Panc1 (cell line): ENCODE measurements around the gene ATRAID. TPM values are rescaled to one million over a fixed set of nuclear protein-coding genes. Genes with fewer than 3 reads are reported as not detected.

Experiments
- ATAC-seq: fragments of 200-7000 bp; cut with Tn5 transposase; 2 replicates; pipeline ENCODE4 v1.9.1; 2020; ENCODE audit warnings: mild to moderate bottlenecking, moderate library complexity
- BruUV-seq: library from RNA; stranded (reverse); fragments of 400-500 nt; replicated peaks from 2 replicates; lab custom pipeline; 2021; lab: Mats Ljungman, UMichigan
- CTCF ChIA-PET: fragments of 300-600 bp; sonication (Branson Sonifier 250); formaldehyde crosslinking; loops from one replicate; lab custom pipeline; 2022; ENCODE audit warnings: antibody characterized with exemption; lab: Charles Lee
- POLR2A ChIA-PET: fragments of 300-600 bp; sonication (Branson Sonifier 250); formaldehyde crosslinking; loops from one replicate; lab custom pipeline; 2022; ENCODE audit warnings: antibody characterized with exemption; lab: Charles Lee
- DNase-seq: peaks from one replicate; pipeline ENCODE4 v3.0.0-alpha.2; 2010; ENCODE audit warnings: low read depth, low spot score
- H3K27ac ChIP-seq: 2 replicates; pipeline ENCODE4 v1.5.1; 2011; ENCODE audit warnings: mild to moderate bottlenecking, low read length, inconsistent platforms
- H3K27me3 ChIP-seq: fragments of 200-500 bp; sonication (Bioruptor generic); 2 replicates; pipeline ENCODE4 v1.6.0; 2014; ENCODE audit warnings: low read length, inconsistent platforms; ENCODE audit not compliant: control insufficient read depth, insufficient read depth
- H3K36me3 ChIP-seq: fragments of 200-500 bp; sonication (Bioruptor generic); 2 replicates; pipeline ENCODE4 v1.5.1; 2014; ENCODE audit warnings: inconsistent platforms, mild to moderate bottlenecking, low read length, moderate library complexity; ENCODE audit not compliant: control insufficient read depth, insufficient read depth
- H3K4me1 ChIP-seq: 2 replicates; pipeline ENCODE4 v1.5.1; 2011; ENCODE audit warnings: inconsistent platforms, mild to moderate bottlenecking, low read length, moderate library complexity; ENCODE audit not compliant: control insufficient read depth, insufficient read depth
- H3K4me3 ChIP-seq, 2 experiments: 2 replicates each; pipeline ENCODE4 v1.5.1; 2011 to 2012; ENCODE audit warnings: low read depth in 2 of 2, low read length in 2 of 2, mild to moderate bottlenecking in 2 of 2, inconsistent platforms in 1 of 2, moderate library complexity in 1 of 2
- H3K9me3 ChIP-seq: fragments of 200-500 bp; sonication (Bioruptor generic); 2 replicates; pipeline ENCODE4 v1.5.1; 2014; ENCODE audit warnings: low read depth, mild to moderate bottlenecking, inconsistent platforms, low read length, moderate library complexity; ENCODE audit not compliant: control insufficient read depth, insufficient read depth
- POLR2AphosphoS5 ChIP-seq: IDR thresholded peaks from 2 replicates; pipeline ENCODE4 v1.6.1; 2012; ENCODE audit warnings: mild to moderate bottlenecking, low read depth, low read length, moderate library complexity
- REST ChIP-seq, 2 experiments: IDR thresholded peaks; 2 replicates each; pipeline ENCODE4 v1.6.1; 2011 to 2012; ENCODE audit warnings: low read depth in 2 of 2, control low read depth in 1 of 2, low read length in 1 of 2, mild to moderate bottlenecking in 1 of 2, moderate library complexity in 1 of 2; ENCODE audit not compliant: insufficient read depth in 1 of 2
- SIN3A ChIP-seq: IDR thresholded peaks from 2 replicates; pipeline ENCODE4 v1.6.1; 2012; ENCODE audit warnings: low read depth, mild to moderate bottlenecking, low read length, moderate library complexity, borderline replicate concordance; ENCODE audit not compliant: insufficient read depth
- TCF7L2 ChIP-seq: IDR thresholded peaks from 2 replicates; pipeline ENCODE4 v1.6.1; 2011; ENCODE audit warnings: mild to moderate bottlenecking, low read depth, low read length, inconsistent platforms
- in situ Hi-C: cut with HindIII; loops from 2 replicates; pipeline ENCODE4 v1.10.0; 2016; ENCODE audit warnings: low sequenced_read_pairs, low pct_unique_long_range_greater_than_20kb
- intact Hi-C: fragments of 100-400 bp; cut with micrococcal nuclease; formaldehyde crosslinking; loops from one replicate; pipeline ENCODE4 v1.10.0; 2022; ENCODE audit not compliant: unreplicated experiment
- total RNA-seq: library from RNA; stranded (reverse); gene quantifications from one replicate; pipeline ENCODE4 v1.2.1, GENCODE V29; 2021; ENCODE audit not compliant: unreplicated experiment
- TF ChIP-seq, protein P1 (sequence below): fragments of 450-650 bp; IDR thresholded peaks from 2 replicates; pipeline ENCODE4 v1.5.1; 2017; ENCODE audit warnings: mild to moderate bottlenecking

The ATRAID gene
- total RNA-seq, 1 experiment from 2014 or later, result 111 TPM

GRCh38 chr2:27170581-27171337 lies 41.1 kb upstream of the ATRAID start:
- DNase-seq, result no peak
- no TSS peak for BruUV-seq
- CTCF ChIA-PET, result interaction anchor here (0.6 to 0.7 kb wide), 3 partner anchors 60 to 917 kb away, joined by 4 to 10 read pairs (median 4); no protein-coding TSS in a partner anchor
- Histone ChIP-seq H3K27ac (no peak overlapping the region), H3K4me1 (no peaks in the 10 kb centered on the region), H3K4me3 (no peak overlapping the region), H3K36me3 (no peaks in the 10 kb centered on the region), H3K27me3 (no peaks in the 10 kb centered on the region), H3K9me3 (no peaks in the 10 kb centered on the region)
- POLR2A ChIA-PET, result interaction anchor here (0.9 kb wide), 1 partner anchor 43 kb away, joined by 4 read pairs; no protein-coding TSS in a partner anchor
- no peak for ATAC-seq
- in situ Hi-C loops (no loop called here), intact Hi-C loops (no loop called here)
- TF ChIP-seq REST (IDR thresholded peaks at IDR 0.05; ENCODE audit: insufficient read depth in 1 of 2, low read depth in 2 of 2, low read length in 1 of 2) (no peak), SIN3A (no peak), POLR2AphosphoS5 (no peak), TCF7L2 (no peak)
- TF ChIP-seq, protein P1, sequence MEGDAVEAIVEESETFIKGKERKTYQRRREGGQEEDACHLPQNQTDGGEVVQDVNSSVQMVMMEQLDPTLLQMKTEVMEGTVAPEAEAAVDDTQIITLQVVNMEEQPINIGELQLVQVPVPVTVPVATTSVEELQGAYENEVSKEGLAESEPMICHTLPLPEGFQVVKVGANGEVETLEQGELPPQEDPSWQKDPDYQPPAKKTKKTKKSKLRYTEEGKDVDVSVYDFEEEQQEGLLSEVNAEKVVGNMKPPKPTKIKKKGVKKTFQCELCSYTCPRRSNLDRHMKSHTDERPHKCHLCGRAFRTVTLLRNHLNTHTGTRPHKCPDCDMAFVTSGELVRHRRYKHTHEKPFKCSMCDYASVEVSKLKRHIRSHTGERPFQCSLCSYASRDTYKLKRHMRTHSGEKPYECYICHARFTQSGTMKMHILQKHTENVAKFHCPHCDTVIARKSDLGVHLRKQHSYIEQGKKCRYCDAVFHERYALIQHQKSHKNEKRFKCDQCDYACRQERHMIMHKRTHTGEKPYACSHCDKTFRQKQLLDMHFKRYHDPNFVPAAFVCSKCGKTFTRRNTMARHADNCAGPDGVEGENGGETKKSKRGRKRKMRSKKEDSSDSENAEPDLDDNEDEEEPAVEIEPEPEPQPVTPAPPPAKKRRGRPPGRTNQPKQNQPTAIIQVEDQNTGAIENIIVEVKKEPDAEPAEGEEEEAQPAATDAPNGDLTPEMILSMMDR, result no peak

- no TSS peak for BruUV-seq
- ATAC-seq (no peak), DNase-seq (no peak)
- no peak overlapping the region for H3K4me3 ChIP-seq
- TF ChIP-seq, protein P1, result no peak
- TF ChIP-seq SIN3A (no peak), POLR2AphosphoS5 (no peak), TCF7L2 (no peak), REST (IDR thresholded peaks at IDR 0.05; ENCODE audit: insufficient read depth in 1 of 2, low read depth in 2 of 2, low read length in 1 of 2) (no peak)
- no peaks in the 10 kb centered on the region for H3K36me3 ChIP-seq
- H3K4me1 ChIP-seq, result no peaks in the 10 kb centered on the region
- ChIA-PET POLR2A (interaction anchor here (0.9 kb wide), 1 partner anchor 43 kb away, joined by 4 read pairs; no protein-coding TSS in a partner anchor), CTCF (interaction anchor here (0.6 to 0.7 kb wide), 2 partner anchors 59 to 917 kb away, joined by 4 to 10 read pairs; no protein-coding TSS in a partner anchor)
- in situ Hi-C loops, result no loop called here
- intact Hi-C loops, result no loop called here
- no peaks in the 10 kb centered on the region for H3K27me3 ChIP-seq
- H3K27ac ChIP-seq, result no peak overlapping the region
- no peaks in the 10 kb centered on the region for H3K9me3 ChIP-seq
Measured at GRCh38 chr2:27171351-27171848, 40.4 kb upstream of the ATRAID start.
